Mesodermal cell (in vitro differentiated cells): ENCODE data around the gene RBBP5.

Source experiments
- H3K27ac ChIP-seq: 2 replicates; pipeline ENCODE4 v1.7.0; 2013; ENCODE audit warnings: mild to moderate bottlenecking, low read depth, low read length, moderate library complexity; ENCODE audit not compliant: severe bottlenecking
- H3K36me3 ChIP-seq: 2 replicates; pipeline ENCODE4 v1.7.1; 2013; ENCODE audit warnings: mild to moderate bottlenecking, low read length, moderate library complexity; ENCODE audit not compliant: control insufficient read depth, insufficient read depth
- H3K4me1 ChIP-seq: one replicate; pipeline ENCODE4 v1.7.1; 2013; ENCODE audit warnings: mild to moderate bottlenecking, low read length; ENCODE audit not compliant: insufficient read depth, control insufficient read depth, poor library complexity, severe bottlenecking
- H3K4me3 ChIP-seq: 2 replicates; pipeline ENCODE4 v1.7.0; 2013; ENCODE audit warnings: low read length, control low read depth, mild to moderate bottlenecking; ENCODE audit not compliant: insufficient read depth, poor library complexity, severe bottlenecking; ENCODE audit errors: extremely low read depth
- H3K9me3 ChIP-seq: 2 replicates; pipeline ENCODE4 v1.7.1; 2013; ENCODE audit warnings: mild to moderate bottlenecking, low read length, moderate library complexity; ENCODE audit not compliant: control insufficient read depth
- WGBS, 2 experiments: methylation state at CpG; one replicate each; pipeline ENCODE4 v1.1.5; 2013; ENCODE audit warnings: missing lambda C conversion rate in 2 of 2; ENCODE audit not compliant: insufficient coverage in 2 of 2; 5-methylcytosine and 5-hydroxymethylcytosine counted together

Gene RBBP5

GRCh38 chr1:205067031-205067430 is 54.7 kb downstream of the RBBP5 start:
- Histone ChIP-seq H3K4me1 (no peaks in the 10 kb centered on the region), H3K27ac (no peak overlapping the region), H3K4me3 (no peak overlapping the region), H3K9me3 (no peaks in the 10 kb centered on the region), H3K36me3 (no peaks in the 10 kb centered on the region)
- 94% methylated on average over 6 of the region's 6 CpGs for WGBS, 2 experiments

DNA sequence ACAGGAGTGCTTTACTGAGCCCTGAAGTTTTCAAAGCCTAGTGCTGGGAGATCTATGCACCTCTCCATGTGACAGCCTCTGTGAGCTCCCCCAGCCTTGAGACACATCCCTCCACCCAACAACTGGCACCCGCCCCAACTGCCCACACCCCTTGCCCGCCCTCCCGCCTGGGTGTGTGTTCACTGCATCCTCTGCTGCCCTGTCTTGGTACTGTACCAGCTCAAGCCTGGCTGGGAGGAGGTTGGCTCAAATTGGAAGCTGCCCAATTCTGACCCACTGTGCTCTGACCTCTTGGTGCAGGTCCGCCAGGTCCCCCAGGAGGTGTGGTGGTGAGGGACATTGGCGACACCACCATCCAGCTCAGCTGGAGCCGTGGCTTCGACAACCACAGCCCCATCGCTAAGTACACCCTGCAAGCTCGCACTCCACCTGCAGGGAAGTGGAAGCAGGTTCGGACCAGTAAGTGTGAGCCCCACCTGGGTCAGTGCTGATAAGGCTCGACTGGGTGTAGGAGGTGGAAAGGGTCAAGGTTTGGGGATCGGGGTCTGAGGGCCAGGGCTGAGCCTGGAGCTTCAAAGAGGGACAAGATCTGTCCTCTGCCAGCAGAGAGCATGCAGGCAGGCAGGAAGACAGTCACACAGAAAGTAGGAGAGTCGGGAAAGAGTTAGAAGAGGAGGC is 55.5 kb downstream of the RBBP5 start:
- Histone ChIP-seq H3K4me1 (no peaks in the 10 kb centered on the region), H3K4me3 (no peak overlapping the region), H3K9me3 (no peaks in the 10 kb centered on the region), H3K36me3 (no peaks in the 10 kb centered on the region), H3K27ac (no peak overlapping the region)
- 86 to 91% methylated on average over 9 to 10 of the region's 13 CpGs for WGBS, 2 experiments

GRCh38 chr1:205065666-205066065 is 56.1 kb downstream of the RBBP5 start:
- H3K4me3 ChIP-seq, result no peak overlapping the region
- H3K9me3 ChIP-seq, result no peaks in the 10 kb centered on the region
- 96 to 98% methylated on average over 6 to 12 of the region's 14 CpGs for WGBS, 2 experiments
- no peak overlapping the region for H3K27ac ChIP-seq
- no peaks in the 10 kb centered on the region for H3K4me1 ChIP-seq
- H3K36me3 ChIP-seq, result no peaks in the 10 kb centered on the region

DNA sequence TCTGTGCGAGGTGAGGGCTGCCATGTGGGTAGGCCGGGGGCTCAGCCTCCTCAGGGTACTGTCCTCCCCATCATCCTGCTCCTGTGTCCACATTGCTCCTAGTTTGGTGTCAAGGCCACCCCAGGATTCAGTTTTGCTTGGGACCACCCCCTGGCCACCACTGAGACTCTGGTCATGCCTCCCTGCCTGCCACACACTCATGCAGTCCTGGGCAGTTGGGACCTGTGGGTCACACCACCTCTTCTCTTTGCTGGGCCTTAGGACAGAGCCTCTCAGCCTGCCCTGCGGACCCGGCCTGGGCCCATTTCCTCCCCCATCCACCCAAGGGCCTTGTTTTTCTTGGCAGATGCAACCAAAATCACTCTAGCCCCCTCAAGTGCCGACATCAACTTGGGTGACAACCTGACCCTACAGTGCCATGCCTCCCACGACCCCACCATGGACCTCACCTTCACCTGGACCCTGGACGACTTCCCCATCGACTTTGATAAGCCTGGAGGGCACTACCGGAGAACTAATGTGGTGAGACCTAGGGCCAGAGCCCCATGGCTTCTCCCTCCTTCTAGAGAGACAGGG is 56.9 kb downstream of the RBBP5 start:
- 96 to 97% methylated on average over 7 to 9 of the region's 9 CpGs for WGBS, 2 experiments
- no peaks in the 10 kb centered on the region for H3K4me1 ChIP-seq
- no peak overlapping the region for H3K4me3 ChIP-seq

DNA sequence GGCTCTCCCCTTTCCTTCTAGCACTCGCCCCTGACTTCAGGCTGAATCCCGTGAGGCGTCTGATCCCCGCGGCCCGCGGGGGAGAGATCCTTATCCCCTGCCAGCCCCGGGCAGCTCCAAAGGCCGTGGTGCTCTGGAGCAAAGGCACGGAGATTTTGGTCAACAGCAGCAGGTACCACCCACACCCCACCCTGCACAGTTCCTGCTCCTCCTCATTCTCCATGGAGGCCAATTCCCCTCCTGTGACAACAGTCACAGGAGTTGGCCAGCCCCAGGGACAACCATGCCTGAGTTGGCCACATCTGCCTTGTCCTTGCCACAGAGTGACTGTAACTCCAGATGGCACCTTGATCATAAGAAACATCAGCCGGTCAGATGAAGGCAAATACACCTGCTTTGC is 57.5 kb downstream of the RBBP5 start:
- Histone ChIP-seq H3K4me1 (no peaks in the 10 kb centered on the region), H3K4me3 (no peak overlapping the region), H3K36me3 (no peaks in the 10 kb centered on the region), H3K9me3 (no peaks in the 10 kb centered on the region), H3K27ac (no peak overlapping the region)
- 90 to 96% methylated on average over 5 to 11 of the region's 11 CpGs for WGBS, 2 experiments

More for the DNA sequence above, 56.9 kb downstream of the RBBP5 start:
- Histone ChIP-seq H3K9me3 (no peaks in the 10 kb centered on the region), H3K36me3 (no peaks in the 10 kb centered on the region), H3K27ac (no peak overlapping the region)

DNA sequence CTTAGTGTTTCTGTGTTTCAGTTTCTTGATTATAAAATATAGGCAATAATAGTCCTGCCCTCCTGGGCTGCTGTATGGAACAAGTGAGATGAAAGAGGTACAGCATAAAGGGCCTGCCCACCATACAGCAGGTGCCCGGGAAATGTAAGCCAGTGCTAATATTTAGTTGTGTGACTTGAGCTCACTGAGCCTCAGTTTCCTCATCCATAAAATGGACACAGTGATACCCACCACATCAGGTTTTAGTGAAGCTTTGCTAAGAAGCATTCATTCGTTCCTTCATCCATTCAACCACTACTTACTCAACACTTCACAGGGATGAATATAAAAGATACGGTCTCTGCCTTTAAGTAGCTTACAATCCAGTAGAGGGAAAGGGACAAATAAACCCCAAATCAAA is 58.9 kb downstream of the RBBP5 start:
- 75 to 100% methylated on average over 1 of the region's 3 CpGs for WGBS, 2 experiments
- H3K4me1 ChIP-seq, result no peaks in the 10 kb centered on the region
- H3K27ac ChIP-seq, result no peak overlapping the region
- H3K4me3 ChIP-seq, result no peak overlapping the region
- H3K9me3 ChIP-seq, result no peaks in the 10 kb centered on the region
- no peaks in the 10 kb centered on the region for H3K36me3 ChIP-seq

DNA sequence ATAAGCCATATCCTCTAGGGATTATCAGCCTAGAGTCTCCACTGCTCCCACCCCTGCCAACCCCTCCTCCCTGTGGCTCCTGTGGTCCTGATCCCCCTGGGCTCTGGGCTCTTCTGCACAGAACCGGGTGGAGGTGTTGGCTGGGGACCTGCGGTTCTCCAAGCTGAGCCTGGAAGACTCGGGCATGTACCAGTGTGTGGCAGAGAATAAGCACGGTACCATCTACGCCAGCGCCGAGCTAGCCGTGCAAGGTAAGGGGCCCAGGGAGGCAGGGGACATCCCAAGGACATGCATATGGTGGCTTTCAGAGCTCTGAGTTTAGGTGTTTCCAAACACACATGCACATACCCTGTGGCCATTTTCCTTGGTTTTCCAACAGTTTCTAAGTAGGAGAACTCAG is 59.5 kb downstream of the RBBP5 start:
- no peaks in the 10 kb centered on the region for H3K4me1 ChIP-seq
- H3K36me3 ChIP-seq, result no peaks in the 10 kb centered on the region
- H3K27ac ChIP-seq, result no peak overlapping the region
- 93 to 98% methylated on average over 6 to 8 of the region's 8 CpGs for WGBS, 2 experiments
- no peak overlapping the region for H3K4me3 ChIP-seq
- H3K9me3 ChIP-seq, result no peaks in the 10 kb centered on the region

- Histone ChIP-seq H3K4me3 (no peak overlapping the region), H3K4me1 (no peaks in the 10 kb centered on the region), H3K27ac (no peak overlapping the region), H3K36me3 (no peaks in the 10 kb centered on the region), H3K9me3 (no peaks in the 10 kb centered on the region)
- 41 to 49% methylated on average over 12 to 13 of the region's 13 CpGs for WGBS, 2 experiments
These were observed 60.1 kb downstream of the RBBP5 start for GRCh38 chr1:205061665-205062069.

GRCh38 chr1:205061227-205061626 is 60.6 kb downstream of the RBBP5 start:
- Histone ChIP-seq H3K9me3 (no peaks in the 10 kb centered on the region), H3K36me3 (no peaks in the 10 kb centered on the region), H3K4me3 (no peak overlapping the region), H3K27ac (no peak overlapping the region), H3K4me1 (no peaks in the 10 kb centered on the region)
- WGBS, 2 experiments, result 76 to 83% methylated on average over 10 to 12 of the region's 14 CpGs

- 85 to 94% methylated on average over 4 to 5 of the region's 10 CpGs for WGBS, 2 experiments
- Histone ChIP-seq H3K4me1 (no peaks in the 10 kb centered on the region), H3K36me3 (no peaks in the 10 kb centered on the region), H3K9me3 (no peaks in the 10 kb centered on the region), H3K27ac (no peak overlapping the region), H3K4me3 (no peak overlapping the region)
These were observed 61.0 kb downstream of the RBBP5 start for GRCh38 chr1:205060746-205061145.

DNA sequence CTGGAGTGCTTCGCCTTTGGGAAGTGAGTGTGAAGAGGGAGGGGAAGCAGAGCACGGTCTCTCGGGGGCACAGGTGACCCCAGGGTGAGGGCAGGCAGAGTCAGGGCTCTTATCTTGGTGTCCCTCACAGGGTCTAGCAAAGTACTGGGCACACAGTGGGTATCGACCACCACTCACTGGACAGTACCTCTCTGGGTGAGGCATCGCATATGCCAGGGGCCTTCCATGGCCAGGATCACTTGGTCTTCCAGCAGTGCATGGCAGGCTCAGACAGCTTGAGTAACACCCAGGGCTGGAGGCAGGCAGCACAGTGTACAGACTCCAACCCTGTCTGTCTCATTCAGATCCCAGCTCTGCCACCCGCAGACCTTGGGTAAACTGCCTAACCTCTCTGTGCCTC is 62.1 kb downstream of the RBBP5 start:
- Histone ChIP-seq H3K4me1 (no peaks in the 10 kb centered on the region), H3K4me3 (no peak overlapping the region), H3K27ac (no peak overlapping the region), H3K36me3 (no peaks in the 10 kb centered on the region), H3K9me3 (no peaks in the 10 kb centered on the region)
- 76 to 93% methylated on average over 4 to 5 of the region's 6 CpGs for WGBS, 2 experiments
